ENCODE results near the gene LYG2.
"Not testable (repeated sequence)": the region's sequence is repeated elsewhere in the genome, so short reads cannot be mapped to it uniquely, and the experiment has no call there.

LYG2 gene

GRCh38 chr2:99201959-99202678 is 53.3 kb downstream of the LYG2 start:
- DNase-seq (ENCODE audit: low read depth): no peak

GRCh38 chr2:99200076-99200800 is 55.2 kb downstream of the LYG2 start:
- no peak for DNase-seq (ENCODE audit: low read depth)

DNA sequence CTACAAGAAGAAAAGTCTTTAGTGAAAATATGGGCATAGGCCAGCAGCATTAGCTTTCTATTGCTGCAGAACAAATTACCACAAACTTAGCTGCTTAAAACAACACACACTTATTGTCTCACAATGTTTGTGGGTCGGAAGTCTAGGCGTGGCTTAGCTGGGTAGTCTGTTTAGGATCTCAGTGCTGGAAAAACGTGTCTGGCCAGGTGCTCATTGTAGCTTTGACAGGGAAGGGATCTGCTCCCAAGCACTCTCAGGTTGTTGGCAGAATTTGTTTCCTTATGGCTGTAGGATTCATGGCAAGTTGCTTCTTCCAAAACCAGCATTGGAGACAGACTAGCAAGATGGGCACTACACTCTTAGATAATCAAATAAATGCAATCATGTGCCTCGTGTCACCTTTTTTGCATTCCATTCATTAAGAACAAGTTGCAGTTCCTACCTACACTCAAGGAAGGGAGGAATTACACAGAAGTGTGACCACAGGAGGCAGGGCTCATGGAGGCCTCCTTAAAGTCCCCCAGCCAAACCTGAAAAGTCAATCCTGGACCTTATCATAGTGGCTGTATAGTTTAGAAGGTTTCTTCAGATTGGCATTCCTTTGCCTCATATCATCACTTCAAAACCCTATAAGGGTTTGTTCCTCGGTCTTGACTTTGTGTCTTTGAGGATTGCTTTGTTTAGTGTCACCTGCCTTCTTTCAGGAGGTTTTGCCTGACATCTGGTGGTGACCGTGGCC is 57.2 kb downstream of the LYG2 start:
- no peak for DNase-seq (ENCODE audit: low read depth)

DNA sequence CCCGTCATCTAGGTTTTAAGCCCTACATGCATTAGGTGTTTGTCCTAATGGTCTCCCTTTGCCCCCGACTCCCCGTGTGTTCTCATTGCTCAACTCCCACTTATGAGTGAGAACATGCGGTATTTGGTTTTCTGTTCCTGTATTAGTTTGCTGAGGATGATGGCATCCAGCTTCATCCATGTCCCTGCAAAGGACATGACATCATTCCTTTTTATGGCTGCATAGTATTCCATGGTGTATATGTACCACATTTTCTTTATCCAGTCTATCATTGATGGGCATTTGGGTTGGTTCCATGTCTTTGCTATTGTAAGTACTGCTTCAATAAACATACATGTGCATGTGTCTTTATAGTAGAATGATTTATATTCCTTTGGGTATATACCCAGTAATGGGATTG is 63.1 kb downstream of the LYG2 start:
- DNase-seq (ENCODE audit: low read depth): not testable (repeated sequence)
